ENCODE data around the gene PGAP2. TPM values are rescaled to one million over a fixed set of nuclear protein-coding genes. Genes with fewer than 3 reads are reported as not detected.

Gene PGAP2
- total and polyA plus RNA-seq, 2 of the 13 experiments (the other 11 are each of a cell fraction or from before 2014, with no cell fraction given), result 21.5 to 47.8 TPM

- TF ChIP-seq, protein P1, sequence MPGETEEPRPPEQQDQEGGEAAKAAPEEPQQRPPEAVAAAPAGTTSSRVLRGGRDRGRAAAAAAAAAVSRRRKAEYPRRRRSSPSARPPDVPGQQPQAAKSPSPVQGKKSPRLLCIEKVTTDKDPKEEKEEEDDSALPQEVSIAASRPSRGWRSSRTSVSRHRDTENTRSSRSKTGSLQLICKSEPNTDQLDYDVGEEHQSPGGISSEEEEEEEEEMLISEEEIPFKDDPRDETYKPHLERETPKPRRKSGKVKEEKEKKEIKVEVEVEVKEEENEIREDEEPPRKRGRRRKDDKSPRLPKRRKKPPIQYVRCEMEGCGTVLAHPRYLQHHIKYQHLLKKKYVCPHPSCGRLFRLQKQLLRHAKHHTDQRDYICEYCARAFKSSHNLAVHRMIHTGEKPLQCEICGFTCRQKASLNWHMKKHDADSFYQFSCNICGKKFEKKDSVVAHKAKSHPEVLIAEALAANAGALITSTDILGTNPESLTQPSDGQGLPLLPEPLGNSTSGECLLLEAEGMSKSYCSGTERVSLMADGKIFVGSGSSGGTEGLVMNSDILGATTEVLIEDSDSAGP (CRISPR knock-in tag; IDR thresholded peaks at IDR 0.05; ENCODE audit: borderline replicate concordance), result peak; percentile 88; the same call in 1 of the 2 replicates
- no peak for TF ChIP-seq ZNF432 (CRISPR knock-in tag; IDR thresholded peaks at IDR 0.05; ENCODE audit: borderline replicate concordance)
- no peak for TF ChIP-seq ZNF841 (CRISPR knock-in tag; IDR thresholded peaks at IDR 0.05; ENCODE audit: borderline replicate concordance)
- peak; percentile 87; the same call in 1 of the 2 replicates for TF ChIP-seq THAP7 (CRISPR knock-in tag; IDR thresholded peaks at IDR 0.05)
- TF ChIP-seq, protein P2, sequence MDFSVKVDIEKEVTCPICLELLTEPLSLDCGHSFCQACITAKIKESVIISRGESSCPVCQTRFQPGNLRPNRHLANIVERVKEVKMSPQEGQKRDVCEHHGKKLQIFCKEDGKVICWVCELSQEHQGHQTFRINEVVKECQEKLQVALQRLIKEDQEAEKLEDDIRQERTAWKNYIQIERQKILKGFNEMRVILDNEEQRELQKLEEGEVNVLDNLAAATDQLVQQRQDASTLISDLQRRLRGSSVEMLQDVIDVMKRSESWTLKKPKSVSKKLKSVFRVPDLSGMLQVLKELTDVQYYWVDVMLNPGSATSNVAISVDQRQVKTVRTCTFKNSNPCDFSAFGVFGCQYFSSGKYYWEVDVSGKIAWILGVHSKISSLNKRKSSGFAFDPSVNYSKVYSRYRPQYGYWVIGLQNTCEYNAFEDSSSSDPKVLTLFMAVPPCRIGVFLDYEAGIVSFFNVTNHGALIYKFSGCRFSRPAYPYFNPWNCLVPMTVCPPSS (IDR thresholded peaks at IDR 0.05), result no peak
- TF ChIP-seq ZBTB33 (CRISPR knock-in tag; IDR thresholded peaks at IDR 0.05), result no peak; the same call in 1 of the 2 replicates
- no peak for TF ChIP-seq ETS1 (CRISPR knock-in tag; IDR thresholded peaks at IDR 0.05)
- TF ChIP-seq FOXP1 (IDR thresholded peaks at IDR 0.05), result no peak
- TF ChIP-seq FOXP1 (CRISPR knock-in tag; IDR thresholded peaks at IDR 0.05), result peak; percentile 8; the same call in 1 of the 2 replicates
- TF ChIP-seq, protein P3, sequence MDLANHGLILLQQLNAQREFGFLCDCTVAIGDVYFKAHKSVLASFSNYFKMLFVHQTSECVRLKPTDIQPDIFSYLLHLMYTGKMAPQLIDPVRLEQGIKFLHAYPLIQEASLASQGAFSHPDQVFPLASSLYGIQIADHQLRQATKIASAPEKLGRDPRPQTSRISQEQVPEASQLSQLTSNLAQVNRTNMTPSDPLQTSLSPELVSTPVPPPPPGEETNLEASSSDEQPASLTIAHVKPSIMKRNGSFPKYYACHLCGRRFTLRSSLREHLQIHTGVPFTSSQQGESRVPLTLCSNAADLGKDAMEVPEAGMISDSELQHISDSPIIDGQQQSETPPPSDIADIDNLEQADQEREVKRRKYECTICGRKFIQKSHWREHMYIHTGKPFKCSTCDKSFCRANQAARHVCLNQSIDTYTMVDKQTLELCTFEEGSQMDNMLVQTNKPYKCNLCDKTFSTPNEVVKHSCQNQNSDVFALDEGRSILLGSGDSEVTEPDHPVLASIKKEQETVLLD (CRISPR knock-in tag; IDR thresholded peaks at IDR 0.05; ENCODE audit: low read depth), result no peak; the same call in 1 of the 2 replicates
- peak; percentile 59 for TF ChIP-seq ZNF331 (CRISPR knock-in tag; IDR thresholded peaks at IDR 0.05)
- TF ChIP-seq ARHGAP35 (CRISPR knock-in tag; IDR thresholded peaks at IDR 0.05; ENCODE audit: borderline replicate concordance), result no peak; the same call in 1 of the 2 replicates
- TF ChIP-seq MIXL1 (CRISPR knock-in tag; IDR thresholded peaks at IDR 0.05), result peak; percentile 49; the same call in 1 of the 2 replicates
- TF ChIP-seq PCBP1 (IDR thresholded peaks at IDR 0.05; ENCODE audit: borderline replicate concordance, low read depth, low read length), result peak; percentile 68; the same call in 1 of the 2 replicates
- TF ChIP-seq REL (CRISPR knock-in tag; conservative IDR thresholded peaks at IDR 0.05), result 0 out of 2 replicates have a peak, but pooled peaks have one; percentile 59
- TF ChIP-seq ZFX (CRISPR knock-in tag; IDR thresholded peaks at IDR 0.05; ENCODE audit: low read depth), result peak; percentile 98
- no peak; the same call in 1 of the 2 replicates for TF ChIP-seq SIN3A (IDR thresholded peaks at IDR 0.05; ENCODE audit: borderline replicate concordance, low read depth, low read length)
- TF ChIP-seq ZBTB20 (CRISPR knock-in tag; IDR thresholded peaks at IDR 0.05; ENCODE audit: borderline replicate concordance, low read depth), result peak; percentile 60; the same call in 1 of the 2 replicates
- no peak for TF ChIP-seq ZNF530 (CRISPR knock-in tag; IDR thresholded peaks at IDR 0.05; ENCODE audit: low read depth)
- TF ChIP-seq KDM3A (CRISPR knock-in tag; IDR thresholded peaks at IDR 0.05; ENCODE audit: low read depth), result no peak; the same call in 1 of the 2 replicates
- no peak for TF ChIP-seq KLF9 (CRISPR knock-in tag; IDR thresholded peaks at IDR 0.05; ENCODE audit: low read depth)
These were observed 10.8 kb upstream of the PGAP2 start, which contains the start of gene NUP98 (continued) for GRCh38 chr11:3797329-3798090.

Data from HepG2 (cell line).